Endothelial cell of umbilical vein (primary cell): ENCODE data around the gene COL20A1. TPM values are rescaled to one million over a fixed set of nuclear protein-coding genes. Genes with fewer than 3 reads are reported as not detected.

Experiments
- BruUV-seq: library from RNA; stranded (reverse); fragments of 400-500 nt; replicated peaks from 2 replicates; lab custom pipeline; 2021; lab: Mats Ljungman, UMichigan
- CTCF ChIA-PET: fragments of 300-600, 350-600 bp; sonication (Branson Sonifier 250); formaldehyde crosslinking; loops from one replicate; lab custom pipeline; 2021; ENCODE audit warnings: antibody characterized with exemption, inconsistent platforms; lab: Charles Lee
- POLR2A ChIA-PET: fragments of 300-600, 350-600 bp; sonication (Branson Sonifier 250); formaldehyde crosslinking; loops from one replicate; lab custom pipeline; 2021; ENCODE audit warnings: antibody characterized with exemption, inconsistent platforms; lab: Charles Lee
- DNase-seq: peaks from one replicate; pipeline ENCODE4 v3.0.0-alpha.2; 2011; ENCODE audit warnings: low read depth, low spot score
- FAIRE-seq: peaks from 2 replicates; lab custom pipeline; 2011; peaks lifted over from hg19 to GRCh38; lab: Jason Lieb, UNC
- H2AFZ ChIP-seq: 2 replicates; pipeline ENCODE4 v1.6.0; 2012; ENCODE audit warnings: low read depth, low read length, control low read depth, inconsistent platforms
- H3K27ac ChIP-seq: 2 replicates; pipeline ENCODE4 v1.5.1; 2011; ENCODE audit warnings: low read depth, mild to moderate bottlenecking, control low read depth, low read length, moderate library complexity; ENCODE audit not compliant: insufficient read depth
- H3K27me3 ChIP-seq, 2 experiments: 2 replicates each; pipeline versions ENCODE4 v1.6.0 to v1.6.1; 2011; ENCODE audit warnings: low read length in 2 of 2, mixed read lengths in 1 of 2; ENCODE audit not compliant: control insufficient read depth in 2 of 2, insufficient read depth in 2 of 2
- H3K36me3 ChIP-seq, 2 experiments: 2 replicates in 1 of 2; 3 replicates in 1 of 2; pipeline ENCODE4 v1.5.1; 2011; ENCODE audit warnings: low read length in 2 of 2, mild to moderate bottlenecking in 1 of 2, moderate library complexity in 1 of 2; ENCODE audit not compliant: control insufficient read depth in 2 of 2, insufficient read depth in 2 of 2; ENCODE audit errors: extremely low read depth in 1 of 2
- H3K4me1 ChIP-seq: 3 replicates; pipeline ENCODE4 v1.5.1; 2011; ENCODE audit warnings: mild to moderate bottlenecking, low read length; ENCODE audit not compliant: control insufficient read depth, insufficient read depth; ENCODE audit errors: extremely low read depth
- H3K4me2 ChIP-seq: 2 replicates; pipeline ENCODE4 v1.6.1; 2011; ENCODE audit warnings: low read length, control low read depth, mixed read lengths; ENCODE audit not compliant: insufficient read depth
- H3K4me3 ChIP-seq, 3 experiments: fragments of 200-600 bp in 1 of 3; sonication (generic), shearing (Covaris generic) in 1 of 3; replicated peaks in 1 of 3; 2 replicates each; pipeline ENCODE4 v1.5.1; 2011 to 2016; ENCODE audit warnings: control low read depth in 3 of 3, low read length in 3 of 3, mild to moderate bottlenecking in 2 of 3, inconsistent platforms in 1 of 3, low read depth in 1 of 3, moderate library complexity in 1 of 3; ENCODE audit not compliant: insufficient read depth in 1 of 3
- H3K79me2 ChIP-seq: 2 replicates; pipeline ENCODE4 v1.6.0; 2012; ENCODE audit warnings: low read length, inconsistent platforms; ENCODE audit not compliant: control insufficient read depth, insufficient read depth
- H3K9ac ChIP-seq: replicated peaks from 2 replicates; pipeline ENCODE3; 2011; ENCODE audit warnings: low read length, control low read depth; ENCODE audit not compliant: insufficient read depth; ENCODE audit errors: extremely low read depth
- H3K9me1 ChIP-seq: replicated peaks from 3 replicates; pipeline ENCODE4 v1.6.0; 2011; ENCODE audit warnings: mild to moderate bottlenecking, low read length; ENCODE audit not compliant: control insufficient read depth, insufficient read depth; ENCODE audit errors: extremely low read depth
- H3K9me3 ChIP-seq: replicated peaks from 2 replicates; pipeline ENCODE4 v1.5.1; 2012; ENCODE audit warnings: low read length, inconsistent platforms; ENCODE audit not compliant: control insufficient read depth, insufficient read depth
- H4K20me1 ChIP-seq: replicated peaks from 2 replicates; pipeline ENCODE3; 2011; ENCODE audit warnings: mild to moderate bottlenecking, low read length; ENCODE audit not compliant: control insufficient read depth, insufficient read depth; ENCODE audit errors: extremely low read depth
- CTCF ChIP-seq, 2 donors: IDR thresholded peaks; 1 replicate in 1 of 2; 2 replicates in 1 of 2; pipeline ENCODE4 v1.5.1; 2011; ENCODE audit warnings: low read length in 2 of 2, mild to moderate bottlenecking in 2 of 2, moderate library complexity in 2 of 2, control low read depth in 1 of 2, inconsistent platforms in 1 of 2, low read depth in 1 of 2; ENCODE audit not compliant: insufficient read depth in 1 of 2; ENCODE audit errors: extremely low read depth in 1 of 2
- EZH2 ChIP-seq: IDR thresholded peaks from 2 replicates; pipeline ENCODE4 v1.6.1; 2012; ENCODE audit warnings: borderline replicate concordance, low read depth, mild to moderate bottlenecking, moderate library complexity, low read length, inconsistent platforms; ENCODE audit not compliant: severe bottlenecking
- FOS ChIP-seq: IDR thresholded peaks from 2 replicates; pipeline ENCODE4 v1.6.1; 2011; ENCODE audit warnings: mild to moderate bottlenecking, low read length, moderate library complexity, borderline replicate concordance; ENCODE audit not compliant: insufficient read depth
- GATA2 ChIP-seq: IDR thresholded peaks from 2 replicates; pipeline ENCODE4 v1.7.0; 2011; ENCODE audit warnings: low read depth, mild to moderate bottlenecking, moderate library complexity, mixed read lengths, low read length; ENCODE audit not compliant: insufficient read length, insufficient read depth
- JUN ChIP-seq: IDR thresholded peaks from 2 replicates; pipeline ENCODE4 v1.6.1; 2011; ENCODE audit warnings: borderline replicate concordance, low read depth; ENCODE audit not compliant: insufficient read length, insufficient read depth
- MAX ChIP-seq: IDR thresholded peaks from 2 replicates; pipeline ENCODE4 v1.6.1; 2011; ENCODE audit not compliant: insufficient read depth, insufficient read length
- MYC ChIP-seq: IDR thresholded peaks from one replicate; pipeline ENCODE4 v1.6.1; 2011; ENCODE audit warnings: mild to moderate bottlenecking, low read depth, low read length
- POLR2A ChIP-seq: IDR thresholded peaks from 2 replicates; pipeline ENCODE4 v1.6.1; 2012; ENCODE audit warnings: low read depth, mild to moderate bottlenecking, control low read depth, low read length
- POLR2AphosphoS5 ChIP-seq: IDR thresholded peaks from 2 replicates; pipeline ENCODE4 v1.6.1; 2012; ENCODE audit warnings: low read depth, mild to moderate bottlenecking, control low read depth, low read length, moderate library complexity; ENCODE audit not compliant: insufficient read depth
- dilution Hi-C: fragments of 300-500 bp; cut with MboI; formaldehyde crosslinking; loops from one replicate; pipeline ENCODE4 v1.15.0; 2019; ENCODE audit warnings: low sequenced_read_pairs; ENCODE audit not compliant: extremely low pct_ligation_motif_present
- intact Hi-C: fragments of 100-400 bp; cut with micrococcal nuclease; formaldehyde crosslinking; loops from one replicate; pipeline ENCODE4 v1.10.0; 2022
- polyA plus RNA-seq, 4 experiments: library from polyadenylated mRNA; depleted of rRNA in 3 of 4; stranded (reverse) in 3 of 4; unstranded in 1 of 4; fragments of >200 nt; gene quantifications; 2 replicates each; pipeline versions ENCODE4 v1.2.1 to v1.2.3, GENCODE V29; 2011 to 2012; ENCODE audit warnings: missing spikeins in 1 of 4
- total RNA-seq: library from RNA; stranded (reverse); gene quantifications from 2 replicates; pipeline ENCODE4 v1.2.3, GENCODE V29; 2021

COL20A1 gene
- total and polyA plus RNA-seq, 2 donors (not counting 3 experiments of a cell fraction or from before 2014, with no cell fraction given): not detected

GRCh38 chr20:63287697-63288580 is 5.0 kb upstream of the COL20A1 start:
- dilution Hi-C loops: no loop called here
- Histone ChIP-seq H3K9me3 (no peaks in the 10 kb centered on the region), H3K9me1 (no peaks in the 10 kb centered on the region), H3K4me1 (no peaks in the 10 kb centered on the region), H3K79me2 (no peaks in the 10 kb centered on the region), H3K4me2 (no peak overlapping the region), H3K27me3 (no peaks in the 10 kb centered on the region), H3K27ac (no peak overlapping the region), H3K4me3 (no peak overlapping the region), H3K9ac (no peak overlapping the region), H3K36me3 (peaks cover 4 to 26% of the 10 kb centered on the region in 2 experiments), H2AFZ (no peak overlapping the region), H4K20me1 (no peaks in the 10 kb centered on the region)
- ChIA-PET CTCF (interaction anchor here (1.0 to 2.0 kb wide), 4 partner anchors 22 to 65 kb away, joined by 3 to 12 read pairs (median 7); no protein-coding TSS in a partner anchor), POLR2A (no interaction called here)
- no peak for DNase-seq
- no peak for TF ChIP-seq GATA2
- TF ChIP-seq POLR2A: no peak
- no peak for TF ChIP-seq JUN
- no peak for TF ChIP-seq FOS
- TF ChIP-seq MAX: no peak
- TF ChIP-seq EZH2: no peak
- no peak for TF ChIP-seq CTCF (IDR thresholded peaks at IDR 0.05; ENCODE audit: extremely low read depth in 1 of 2, insufficient read depth in 1 of 2, low read depth in 1 of 2, low read length in 2 of 2)
- no peak for TF ChIP-seq POLR2AphosphoS5
- TF ChIP-seq MYC: no peak
- BruUV-seq: no TSS peak
- intact Hi-C loops: no loop called here
- no peak for FAIRE-seq
